Parathyroid adenoma (tissue), 2 donors: ENCODE data around the gene FES.

Source experiments
- H2AFZ ChIP-seq: fragments of 300-600 bp; sonication (generic); one replicate; pipeline ENCODE4 v1.7.0; 2017; ENCODE audit warnings: antibody characterized with exemption, mild to moderate bottlenecking
- H3K27ac ChIP-seq: fragments of 300-600 bp; sonication (generic); one replicate; pipeline ENCODE4 v1.7.0; 2017
- H3K27me3 ChIP-seq: fragments of 300-600 bp; sonication (generic); one replicate; pipeline ENCODE4 v1.7.0; 2017; ENCODE audit warnings: low read length; ENCODE audit not compliant: control insufficient read depth, insufficient read depth
- H3K36me3 ChIP-seq: fragments of 300-600 bp; sonication (generic); one replicate; pipeline ENCODE4 v1.7.0; 2017; ENCODE audit warnings: low read length; ENCODE audit not compliant: control insufficient read depth, insufficient read depth
- H3K4me1 ChIP-seq: fragments of 300-600 bp; sonication (generic); one replicate; pipeline ENCODE4 v1.7.0; 2017; ENCODE audit warnings: control low read depth
- H3K4me2 ChIP-seq: fragments of 300-600 bp; sonication (generic); one replicate; pipeline ENCODE4 v1.7.0; 2017; ENCODE audit warnings: low read length
- H3K4me3 ChIP-seq: fragments of 300-600 bp; sonication (generic); one replicate; pipeline ENCODE4 v1.7.0; 2017; ENCODE audit warnings: low read depth, low read length
- H3K79me2 ChIP-seq: fragments of 300-600 bp; sonication (generic); one replicate; pipeline ENCODE4 v1.7.0; 2017; ENCODE audit warnings: control low read depth
- H3K9ac ChIP-seq: fragments of 300-600 bp; sonication (generic); one replicate; pipeline ENCODE4 v1.7.0; 2017; ENCODE audit warnings: mild to moderate bottlenecking
- H3K9me3 ChIP-seq: fragments of 300-600 bp; sonication (generic); one replicate; pipeline ENCODE4 v1.7.0; 2017; ENCODE audit warnings: low read length; ENCODE audit not compliant: control insufficient read depth
- CTCF ChIP-seq: fragments of 300-600 bp; sonication (generic); IDR thresholded peaks from one replicate; pipeline ENCODE4 v1.7.0; 2017; ENCODE audit warnings: antibody characterized with exemption, mild to moderate bottlenecking
- donor health status: primary hyperparathyroidism.

Gene FES

DNA sequence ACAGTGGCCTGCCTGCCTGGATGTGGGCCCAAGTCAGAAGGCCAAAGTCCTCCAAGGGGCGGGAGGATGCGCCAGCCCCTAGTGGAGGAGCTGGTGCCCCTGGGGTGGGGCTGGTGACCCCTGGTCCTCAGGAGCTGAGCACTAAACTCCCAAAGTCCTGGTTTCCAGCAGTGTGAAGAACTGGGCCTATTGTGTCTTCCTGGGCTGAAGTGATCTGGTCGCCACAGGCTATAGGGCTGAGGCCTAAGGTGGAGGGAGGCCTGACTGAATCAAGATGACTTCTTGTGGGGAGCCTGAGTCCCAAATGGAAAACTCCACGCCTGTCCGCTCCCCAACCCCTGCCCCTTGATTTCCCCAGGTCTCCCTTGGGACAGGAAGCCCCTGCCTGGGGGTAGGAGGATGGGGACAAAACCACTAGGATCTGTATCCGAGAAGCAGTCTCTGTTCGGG lies 753 bp upstream of the FES start:
- Histone ChIP-seq H3K27ac (peak overlapping the region; percentile 76), H2AFZ (peak overlapping the region; percentile 97), H3K27me3 (no peaks in the 10 kb centered on the region), H3K9me3 (no peaks in the 10 kb centered on the region), H3K4me2 (peak overlapping the region; percentile 35), H3K36me3 (no peaks in the 10 kb centered on the region), H3K4me3 (peak overlapping the region; percentile 46), H3K9ac (no peak overlapping the region), H3K79me2 (no peaks in the 10 kb centered on the region), H3K4me1 (no peaks in the 10 kb centered on the region)
- TF ChIP-seq CTCF, result no peak

DNA sequence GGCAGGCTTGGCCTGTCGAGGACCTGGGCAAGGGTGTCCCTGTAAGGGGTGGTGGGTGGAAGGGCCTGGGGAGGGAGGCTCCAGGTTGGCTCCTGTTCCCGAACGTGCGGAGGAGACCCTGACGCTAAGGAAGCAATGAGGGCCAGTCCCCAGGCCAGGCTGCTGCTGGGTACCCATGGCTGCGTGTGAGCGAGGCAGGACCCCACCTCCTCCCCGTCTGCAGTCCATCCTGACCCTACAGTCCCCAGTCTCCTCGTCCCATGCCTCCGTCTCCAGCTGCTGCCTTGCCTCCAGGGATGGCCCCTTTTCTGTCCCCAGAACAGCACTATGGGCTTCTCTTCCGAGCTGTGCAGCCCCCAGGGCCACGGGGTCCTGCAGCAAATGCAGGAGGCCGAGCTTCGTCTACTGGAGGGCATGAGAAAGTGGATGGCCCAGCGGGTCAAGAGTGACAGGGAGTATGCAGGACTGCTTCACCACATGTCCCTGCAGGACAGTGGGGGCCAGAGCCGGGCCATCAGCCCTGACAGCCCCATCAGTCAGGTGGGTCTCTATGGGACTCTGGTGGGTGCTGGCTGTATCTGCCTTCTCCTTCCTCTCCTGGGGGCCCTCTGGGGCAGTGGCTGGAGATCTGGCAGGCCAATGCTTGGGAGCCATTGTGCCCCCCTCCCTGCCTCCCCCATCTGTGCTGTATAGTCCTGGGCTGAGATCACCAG lies 571 bp downstream of the FES start:
- H3K4me1 ChIP-seq, result no peaks in the 10 kb centered on the region
- H3K9ac ChIP-seq, result peak overlapping the region; percentile 76
- H3K27ac ChIP-seq, result peak overlapping the region; percentile 76
- no peaks in the 10 kb centered on the region for H3K36me3 ChIP-seq
- TF ChIP-seq CTCF, result no peak
- H3K4me2 ChIP-seq, result peak overlapping the region; percentile 12
- peak overlapping the region; percentile 46 for H3K4me3 ChIP-seq
- peak overlapping the region; percentile 97 for H2AFZ ChIP-seq
- no peaks in the 10 kb centered on the region for H3K27me3 ChIP-seq
- no peaks in the 10 kb centered on the region for H3K79me2 ChIP-seq
- H3K9me3 ChIP-seq, result no peaks in the 10 kb centered on the region

DNA sequence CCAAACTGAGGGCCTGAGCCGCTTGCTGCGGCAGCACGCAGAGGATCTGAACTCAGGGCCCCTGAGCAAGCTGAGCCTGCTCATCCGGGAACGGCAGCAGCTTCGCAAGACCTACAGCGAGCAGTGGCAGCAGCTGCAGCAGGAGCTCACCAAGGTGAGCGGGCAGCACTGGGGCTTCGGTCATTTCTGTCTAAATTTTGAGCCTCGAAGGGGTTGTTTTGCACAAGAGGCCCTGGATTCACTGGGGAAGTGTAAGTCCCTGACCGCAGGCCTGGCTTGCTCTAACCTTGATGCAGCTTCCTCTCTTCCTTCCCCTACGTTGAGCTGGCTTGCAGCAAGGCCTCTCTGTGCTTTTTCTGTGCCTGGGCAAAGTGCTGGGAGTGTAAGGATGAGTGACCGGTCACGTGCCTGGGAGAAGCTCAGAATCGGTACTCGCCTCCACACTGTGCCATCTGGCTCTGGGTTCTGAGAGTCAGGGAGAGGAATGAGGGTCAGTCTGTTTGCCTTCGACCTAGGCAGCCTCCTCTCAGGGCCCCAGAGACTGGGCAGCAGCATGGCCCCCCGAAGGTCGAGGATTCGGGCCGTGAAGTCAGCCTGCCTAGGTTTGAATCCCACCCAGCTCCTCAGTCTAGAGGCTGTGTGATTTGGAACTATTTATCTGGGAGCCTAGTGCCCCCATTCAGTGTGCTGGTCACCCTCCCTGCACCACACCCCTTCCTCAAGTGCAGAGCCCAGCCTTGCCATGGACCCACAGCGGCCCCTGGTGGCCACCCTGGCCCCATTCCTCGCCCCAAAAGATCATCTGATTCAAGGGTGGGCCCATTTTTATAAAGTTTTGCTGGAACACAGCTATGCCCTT lies 1.4 kb downstream of the FES start:
- Histone ChIP-seq H3K9ac (no peak overlapping the region), H2AFZ (no peak overlapping the region), H3K9me3 (no peaks in the 10 kb centered on the region), H3K27ac (peak overlapping the region; percentile 76), H3K36me3 (no peaks in the 10 kb centered on the region), H3K27me3 (no peaks in the 10 kb centered on the region), H3K4me3 (no peak overlapping the region), H3K4me2 (no peak overlapping the region), H3K79me2 (no peaks in the 10 kb centered on the region), H3K4me1 (no peaks in the 10 kb centered on the region)
- TF ChIP-seq CTCF, result peak; percentile 91

- Histone ChIP-seq H3K9ac (no peak overlapping the region), H3K27me3 (no peaks in the 10 kb centered on the region), H3K9me3 (no peaks in the 10 kb centered on the region), H3K27ac (no peak overlapping the region), H3K4me1 (no peaks in the 10 kb centered on the region), H3K36me3 (no peaks in the 10 kb centered on the region), H3K4me3 (no peak overlapping the region), H3K4me2 (no peak overlapping the region), H2AFZ (no peak overlapping the region), H3K79me2 (no peaks in the 10 kb centered on the region)
- TF ChIP-seq CTCF, result no peak
Observed at GRCh38 chr15:90886291-90886614, 1.9 kb downstream of the FES start.
